HG03439 (cell line): ENCODE data around the gene TSSK6.
"Not testable (repeated sequence)": the region's sequence is repeated elsewhere in the genome, so short reads cannot be mapped to it uniquely, and the experiment has no call there.

ENCODE experiments used
- ATAC-seq: cut with Tn5 transposase; IDR thresholded peaks from one replicate; pipeline ENCODE4 v1.9.1; 2021; ENCODE audit warnings: mild to moderate bottlenecking, moderate library complexity; ENCODE audit not compliant: unreplicated experiment

TSSK6 gene

GRCh38 chr19:19488875-19489690 is 26.3 kb downstream of the TSSK6 start:
- peak; percentile 51 for ATAC-seq

DNA sequence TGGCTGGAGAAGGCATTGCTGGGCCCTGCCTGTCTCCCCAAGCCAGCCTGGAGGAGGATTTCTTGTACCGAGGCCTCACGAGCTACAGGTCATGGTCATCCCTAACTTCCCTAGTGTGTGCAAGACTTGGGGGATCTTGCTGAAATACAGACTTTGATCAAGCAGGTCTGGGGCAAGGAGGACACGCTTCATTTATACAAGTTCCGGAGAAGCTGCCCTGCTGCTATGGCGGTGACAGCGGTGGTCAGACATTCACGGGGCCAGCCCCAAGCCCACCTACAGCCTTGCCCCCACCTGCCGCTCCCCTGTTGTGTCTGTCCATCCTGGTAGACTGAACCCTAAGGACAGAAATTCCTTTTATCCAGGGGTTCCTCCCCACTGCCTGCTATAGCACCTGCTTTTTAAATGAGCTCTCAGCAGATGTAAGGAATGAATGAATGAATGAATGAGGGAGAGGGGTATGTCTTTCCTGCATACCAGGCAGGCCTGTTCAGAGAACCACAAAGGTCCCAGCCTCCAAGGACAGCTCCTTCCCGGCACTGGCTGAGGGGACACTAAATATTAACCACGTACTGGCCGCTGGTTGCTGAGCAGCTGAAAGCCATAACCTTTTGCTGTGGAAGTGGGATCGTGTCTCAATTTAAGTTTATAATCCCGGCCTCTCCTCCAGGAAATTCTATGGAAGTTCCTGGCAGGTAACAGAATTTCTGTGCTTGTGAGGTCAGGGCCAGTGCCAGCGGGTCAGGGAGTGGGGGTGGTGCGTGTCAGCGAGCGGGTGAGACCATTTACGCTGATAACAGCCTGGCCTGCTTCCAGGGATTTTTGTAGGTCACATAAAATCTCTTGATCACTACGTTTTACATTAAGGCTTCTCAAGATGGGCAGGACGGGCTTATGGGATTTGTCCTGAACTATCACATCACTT is 27.1 kb downstream of the TSSK6 start:
- ATAC-seq = no peak

DNA sequence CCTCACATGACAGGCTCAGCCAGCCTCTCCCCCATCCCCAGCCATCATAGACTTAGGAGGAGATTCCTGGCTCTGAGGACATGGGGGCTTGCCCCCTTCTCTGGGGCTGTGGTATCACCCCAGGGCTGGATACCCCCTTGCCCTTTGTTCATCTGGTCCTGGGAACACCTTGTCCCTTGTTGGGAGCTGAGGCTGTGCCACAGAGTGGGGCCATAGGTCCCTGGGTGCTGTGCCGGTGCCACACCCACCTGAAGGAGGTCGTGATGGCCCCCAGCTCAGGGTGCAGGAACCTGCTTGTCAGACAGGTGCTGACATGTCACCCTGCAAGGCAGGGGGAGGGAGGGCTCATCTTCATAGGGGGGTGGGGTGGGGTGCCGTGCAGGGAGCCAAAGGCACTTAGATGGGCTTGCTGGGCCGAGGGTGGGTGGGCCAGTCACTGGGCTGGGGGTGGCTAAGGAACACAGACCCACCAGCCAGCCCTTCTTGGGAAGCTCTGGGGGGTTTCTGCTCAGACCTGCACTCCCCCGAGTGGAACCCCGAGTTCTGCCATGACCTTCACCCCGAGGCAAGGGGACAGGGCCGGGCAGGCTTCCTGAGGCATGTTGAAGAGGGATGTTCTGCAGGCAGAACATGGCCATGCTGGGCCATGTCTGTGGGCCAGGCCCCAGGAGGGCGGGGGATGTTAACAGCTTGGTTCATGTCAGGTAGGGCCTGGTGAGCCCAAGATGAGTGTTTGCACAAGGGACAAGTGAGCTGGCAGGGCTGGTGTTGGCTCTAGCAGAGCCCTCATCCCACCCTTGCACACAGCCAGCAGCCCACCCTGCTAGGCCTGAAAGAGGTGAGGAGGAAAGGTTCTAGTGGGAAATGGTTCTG is 28.0 kb downstream of the TSSK6 start:
- no peak for ATAC-seq

- no peak for ATAC-seq
Measured at GRCh38 chr19:19486343-19487076, 28.8 kb downstream of the TSSK6 start.

DNA sequence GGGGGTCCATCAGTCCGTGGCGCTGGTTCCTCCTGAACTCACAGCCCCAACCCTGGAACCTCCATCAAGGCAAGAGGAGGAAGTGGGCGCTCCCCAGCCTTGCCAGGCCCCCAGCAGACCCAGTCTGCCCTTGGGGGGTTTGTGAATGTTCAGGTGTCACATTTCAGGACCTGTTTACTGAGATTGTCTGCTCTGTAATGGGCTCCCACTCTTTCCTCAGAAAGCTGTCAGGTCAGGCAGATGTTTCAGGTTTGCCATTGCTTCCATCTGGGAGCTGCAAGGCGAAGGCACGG is 29.4 kb downstream of the TSSK6 start:
- no peak for ATAC-seq

DNA sequence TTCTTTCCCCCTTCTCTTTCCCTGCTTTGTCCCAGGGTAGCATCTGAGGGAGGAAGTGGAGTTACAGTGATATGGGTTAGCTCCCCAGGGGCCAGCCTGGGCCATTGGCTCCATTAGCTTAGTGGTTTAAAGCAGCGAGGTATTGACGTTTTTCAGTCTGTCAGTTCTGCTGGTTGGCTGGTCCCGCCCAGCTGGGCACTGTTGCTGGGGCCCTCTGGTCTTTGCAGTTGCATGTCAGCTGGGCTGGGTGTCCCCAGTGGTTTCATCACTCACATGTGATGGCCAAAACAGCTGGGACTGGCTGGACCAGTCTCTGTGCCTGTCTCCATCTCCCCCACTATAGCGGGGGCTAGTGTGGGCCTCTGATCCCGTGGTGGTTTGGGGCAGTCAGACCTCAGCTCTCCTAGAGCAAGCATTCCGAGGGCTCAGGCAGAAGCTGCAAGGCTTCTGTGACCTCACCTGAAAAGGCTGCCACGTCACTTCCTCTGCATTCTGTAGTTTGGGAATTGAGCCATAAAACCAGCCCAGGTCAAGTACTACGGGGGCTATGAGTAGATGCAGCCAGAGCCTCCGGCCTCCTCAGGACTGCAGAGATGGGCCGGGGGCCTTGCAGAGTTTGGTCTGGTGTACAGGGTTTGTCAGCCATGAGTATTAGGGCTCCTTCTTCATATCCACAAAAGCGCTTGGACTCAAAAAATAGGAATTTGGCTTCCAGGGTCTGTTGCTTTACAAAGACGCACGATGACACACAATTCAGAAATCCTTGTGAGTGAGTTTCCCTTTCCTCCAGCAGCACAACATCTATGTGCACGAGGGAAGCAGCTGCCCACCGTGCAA is 30.0 kb downstream of the TSSK6 start:
- ATAC-seq = no peak

- no peak for ATAC-seq
Measured at GRCh38 chr19:19482809-19483596, 32.3 kb downstream of the TSSK6 start.

- ATAC-seq = no peak
Measured at GRCh38 chr19:19480688-19481087, 34.7 kb downstream of the TSSK6 start.

- ATAC-seq = no peak
Measured at GRCh38 chr19:19477705-19478383, 37.5 kb downstream of the TSSK6 start.

- ATAC-seq = no peak
Measured at GRCh38 chr19:19475849-19476828, 39.2 kb downstream of the TSSK6 start.

DNA sequence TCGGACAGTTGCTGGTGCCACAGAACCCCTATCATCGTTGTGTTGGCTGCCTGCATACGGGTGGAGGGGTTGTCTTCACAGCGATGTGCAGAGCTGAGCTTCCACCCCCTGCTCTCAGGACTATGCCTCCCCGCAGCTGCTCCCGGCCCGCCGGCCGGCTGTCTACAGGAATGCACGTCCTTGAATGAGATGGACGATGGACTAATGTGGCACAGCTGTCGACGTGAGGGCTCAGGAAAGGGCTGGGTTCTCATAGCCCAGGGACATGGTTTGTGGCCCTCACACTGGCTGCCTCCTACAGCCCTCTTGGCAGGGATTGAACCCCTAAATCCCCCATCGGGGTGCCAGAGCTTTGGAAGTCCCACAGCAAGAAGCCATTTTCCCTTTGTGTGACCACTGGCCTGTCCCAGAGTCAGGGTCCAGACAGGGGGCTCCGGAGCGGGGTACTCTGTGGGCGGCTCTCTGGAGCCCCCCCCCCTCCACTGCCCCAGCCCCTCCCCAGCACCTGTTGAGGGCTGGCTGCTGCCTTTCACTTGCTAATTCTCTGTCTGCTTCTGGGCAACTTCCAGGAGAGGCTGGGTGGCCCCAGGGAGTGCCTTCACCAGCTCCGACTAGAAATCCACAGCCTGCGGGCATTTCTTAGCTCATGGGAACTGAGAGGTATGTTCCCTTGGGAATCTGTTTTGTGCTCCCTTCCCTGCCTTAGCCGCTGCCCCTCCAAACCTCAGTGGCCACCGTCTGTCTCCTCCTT is 40.2 kb downstream of the TSSK6 start:
- ATAC-seq = no peak

- ATAC-seq = not testable (repeated sequence)
Measured at GRCh38 chr19:19472106-19472505, 43.2 kb downstream of the TSSK6 start.

DNA sequence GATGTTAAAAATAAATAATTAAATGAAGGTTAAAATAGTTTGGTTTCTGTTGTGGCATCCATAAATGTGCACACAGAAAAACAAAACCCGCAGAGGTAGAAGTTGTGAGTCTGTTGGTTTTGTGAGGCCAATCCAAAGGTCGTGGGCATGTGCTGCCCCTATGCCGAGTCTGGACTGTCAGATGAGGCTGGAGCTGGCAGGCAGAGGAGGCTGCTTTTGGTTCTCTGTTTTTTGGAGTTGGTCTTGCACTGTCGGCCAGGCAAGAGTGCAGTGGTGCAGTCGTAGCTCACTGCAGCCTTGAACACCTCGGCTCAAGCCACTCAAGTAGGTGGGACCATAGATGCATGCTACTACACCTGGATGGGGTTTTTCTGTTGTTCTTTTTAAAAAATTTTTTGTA is 43.7 kb downstream of the TSSK6 start:
- ATAC-seq = no peak

- ATAC-seq = no peak
Measured at GRCh38 chr19:19470579-19470978, 44.8 kb downstream of the TSSK6 start.

DNA sequence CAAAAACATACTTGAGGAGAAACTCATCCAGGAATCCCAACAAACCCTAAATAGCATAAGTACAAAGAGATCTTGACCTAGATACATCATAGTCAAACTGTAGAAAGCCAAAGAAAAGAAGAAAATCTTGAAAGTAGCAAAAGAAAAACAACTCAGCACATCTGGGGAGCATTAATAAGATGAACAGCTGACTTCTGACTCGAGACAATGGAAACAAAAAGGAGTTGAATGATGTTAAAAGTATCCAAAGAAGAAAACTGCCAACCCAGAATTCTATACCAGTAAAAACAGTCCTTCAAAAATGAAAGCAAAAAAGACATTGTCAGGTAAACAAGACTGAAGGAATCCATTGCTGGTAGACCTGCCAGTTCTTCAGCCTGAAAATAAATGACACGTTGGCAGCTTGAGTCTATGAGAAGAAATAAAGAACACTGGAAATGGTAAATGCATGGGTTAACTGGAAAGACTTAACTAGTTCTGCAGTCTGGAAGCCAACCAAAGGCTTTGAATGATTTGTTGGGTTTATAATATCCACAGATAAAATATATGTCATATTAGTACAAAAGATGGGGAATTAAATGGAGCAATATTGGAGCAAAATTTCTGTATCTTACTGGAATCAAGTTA is 46.8 kb downstream of the TSSK6 start:
- no peak for ATAC-seq

DNA sequence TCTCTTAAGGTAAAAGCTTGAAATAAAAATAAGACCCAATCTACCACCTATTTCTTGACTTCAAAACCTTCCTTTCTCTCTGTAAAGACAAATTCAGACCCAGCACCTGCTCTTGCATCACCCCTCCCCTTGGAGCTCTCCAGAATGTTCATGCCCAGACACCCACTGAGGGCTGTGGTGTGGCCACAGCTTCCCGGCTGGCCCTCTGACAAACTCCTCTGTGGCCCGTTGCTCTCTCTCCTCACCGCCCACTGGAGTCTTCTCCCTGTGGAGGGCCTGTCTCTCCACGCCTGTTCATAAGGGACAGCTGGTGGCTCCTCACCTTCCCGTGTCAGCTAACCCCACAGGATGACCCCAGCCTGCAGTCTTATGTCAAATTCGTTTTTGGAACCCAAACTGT is 49.1 kb downstream of the TSSK6 start:
- no peak for ATAC-seq
